Activated CD4-positive, alpha-beta T cell treated with anti-CD3 and anti-CD28 coated beads for 24 hours (primary cell): ENCODE results near the gene KIF16B.

ENCODE experiments used
- DNase-seq, 2 donors: peaks; one replicate each; pipeline ENCODE4 v3.0.0-alpha.2; 2020; ENCODE audit warnings: low read depth in 2 of 2

KIF16B gene

DNA sequence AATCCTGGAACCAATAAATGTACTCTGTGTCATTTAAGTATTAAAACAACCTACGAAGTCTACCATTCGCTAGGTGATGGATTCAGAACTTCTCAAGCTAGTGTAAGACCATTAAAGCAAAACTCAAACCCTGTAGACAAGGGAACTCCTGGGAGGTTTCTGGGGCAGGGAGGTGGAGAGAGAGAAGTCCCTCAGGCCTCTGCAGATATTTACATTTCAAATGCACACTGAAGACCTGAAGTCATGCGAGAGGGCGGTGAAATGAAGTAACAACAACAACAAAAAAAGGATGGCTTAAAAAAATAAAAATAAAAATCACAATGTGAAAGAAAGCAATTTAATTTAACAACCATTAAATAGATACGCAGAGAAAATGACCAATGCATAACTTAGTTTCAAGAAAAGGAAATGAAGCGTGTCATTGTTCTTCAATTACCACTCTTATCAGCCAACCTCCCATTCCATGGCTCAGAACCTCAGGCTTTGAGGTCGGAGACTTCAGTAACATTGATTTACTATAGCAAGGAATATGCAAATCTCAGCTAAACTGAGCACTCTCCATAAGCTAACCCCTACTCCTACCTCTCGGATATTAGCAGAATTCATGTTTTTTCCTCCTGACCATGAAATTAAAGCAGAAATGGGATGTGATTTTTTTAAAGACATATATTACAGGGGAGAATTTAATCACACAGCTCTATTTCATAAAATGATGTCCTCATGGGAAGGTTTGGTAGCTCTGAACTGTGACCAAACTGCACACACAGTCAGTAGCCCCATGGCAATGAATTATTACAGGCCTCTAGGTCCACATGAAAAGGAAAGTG is 140.6 kb downstream of the KIF16B start:
- no peak for DNase-seq

DNA sequence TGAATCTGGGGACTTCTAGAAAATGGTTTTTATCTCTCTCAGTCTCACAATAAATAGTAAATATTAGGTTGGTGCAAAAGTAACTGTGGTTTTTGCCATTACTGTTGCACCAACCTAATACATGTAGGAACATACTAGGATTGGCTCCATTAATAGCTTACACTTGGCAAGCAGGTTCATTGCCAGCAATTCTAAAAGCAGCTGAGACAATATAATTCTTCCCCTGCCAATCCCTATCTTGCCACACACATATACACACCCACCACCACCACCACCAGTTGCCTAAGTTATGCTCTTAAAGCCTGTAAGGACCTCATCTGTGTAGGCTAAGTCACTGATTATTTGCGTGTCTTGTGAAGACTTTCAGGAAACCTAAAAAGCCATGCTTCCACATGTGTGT is 145.1 kb downstream of the KIF16B start:
- no peak for DNase-seq

DNA sequence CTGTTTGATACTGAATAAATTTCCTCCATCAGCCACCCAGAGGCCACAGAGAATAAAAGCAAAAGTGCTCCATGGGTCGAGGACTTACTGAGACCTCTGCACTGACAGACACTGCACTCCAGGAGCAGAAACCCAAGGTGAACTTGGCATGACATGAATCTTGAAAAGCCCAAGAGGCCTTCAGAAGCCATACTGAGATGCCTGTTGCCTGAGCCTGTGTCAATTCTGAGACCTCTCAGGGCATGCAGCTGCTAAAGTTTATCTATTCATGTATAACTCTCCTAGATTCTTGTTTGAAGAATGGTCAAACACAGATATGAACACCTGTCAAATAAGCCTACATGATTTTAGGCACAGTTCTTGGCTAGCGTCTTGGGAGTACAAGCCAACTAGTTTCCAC is 145.7 kb downstream of the KIF16B start:
- no peak for DNase-seq

DNA sequence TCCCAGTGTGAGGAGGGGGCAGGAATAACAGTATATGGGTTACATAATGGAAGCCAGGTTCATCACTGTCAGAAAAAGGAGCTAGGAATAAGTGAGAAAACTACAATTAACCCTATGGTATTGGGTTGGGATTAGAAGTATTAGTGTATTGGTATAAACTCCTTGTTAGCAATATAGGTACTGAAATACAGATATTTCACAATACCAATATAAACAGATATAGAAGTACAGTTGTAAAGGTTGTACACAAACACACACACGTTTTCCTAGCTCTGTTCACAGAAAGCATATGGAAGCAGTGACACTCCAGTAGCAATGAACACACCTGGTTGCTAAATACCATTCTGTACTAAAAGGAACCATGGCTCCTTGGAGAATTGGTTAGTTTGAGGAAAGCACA is 148.5 kb downstream of the KIF16B start:
- DNase-seq = no peak

DNA sequence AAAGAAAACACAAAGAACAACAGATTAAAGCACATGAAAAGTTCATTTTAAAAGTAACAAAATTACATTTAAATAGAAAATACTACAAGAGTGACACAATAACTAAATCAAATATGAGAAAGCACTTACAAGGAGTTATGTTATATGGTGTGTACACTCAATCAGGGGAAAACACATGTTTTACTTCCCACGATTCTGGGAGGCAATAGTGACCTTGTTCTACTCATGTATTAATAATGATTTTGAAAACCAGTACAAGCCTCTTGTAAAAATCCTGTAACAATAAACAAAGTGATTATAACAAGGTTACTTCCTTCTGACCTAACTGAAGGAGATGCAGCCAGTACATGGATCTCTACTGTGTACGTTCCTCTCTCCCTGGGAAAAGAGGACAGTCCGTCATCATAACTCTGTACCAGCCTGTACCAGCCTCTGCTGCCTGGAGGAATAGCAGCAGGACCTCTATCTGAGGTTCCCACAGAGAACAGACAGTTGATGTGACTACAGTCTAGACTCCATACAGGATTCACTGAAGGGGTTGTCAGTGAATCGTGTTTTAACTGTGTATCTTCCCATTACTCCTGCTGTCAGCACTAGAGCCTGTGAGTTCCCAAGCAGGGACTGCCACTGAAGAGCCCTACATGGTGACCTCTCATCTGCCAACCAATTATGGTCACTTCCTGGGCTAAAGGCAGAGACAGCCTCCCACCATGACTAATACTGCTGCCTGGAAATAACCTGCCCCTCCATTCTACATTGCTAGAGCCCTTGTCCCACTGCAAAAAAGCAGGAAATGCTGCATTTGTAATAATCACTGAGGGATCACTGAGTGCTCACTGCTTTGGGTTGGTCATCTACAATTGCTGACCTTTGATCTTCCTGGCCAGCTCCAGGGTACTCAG is 149.7 kb downstream of the KIF16B start:
- DNase-seq = no peak

DNA sequence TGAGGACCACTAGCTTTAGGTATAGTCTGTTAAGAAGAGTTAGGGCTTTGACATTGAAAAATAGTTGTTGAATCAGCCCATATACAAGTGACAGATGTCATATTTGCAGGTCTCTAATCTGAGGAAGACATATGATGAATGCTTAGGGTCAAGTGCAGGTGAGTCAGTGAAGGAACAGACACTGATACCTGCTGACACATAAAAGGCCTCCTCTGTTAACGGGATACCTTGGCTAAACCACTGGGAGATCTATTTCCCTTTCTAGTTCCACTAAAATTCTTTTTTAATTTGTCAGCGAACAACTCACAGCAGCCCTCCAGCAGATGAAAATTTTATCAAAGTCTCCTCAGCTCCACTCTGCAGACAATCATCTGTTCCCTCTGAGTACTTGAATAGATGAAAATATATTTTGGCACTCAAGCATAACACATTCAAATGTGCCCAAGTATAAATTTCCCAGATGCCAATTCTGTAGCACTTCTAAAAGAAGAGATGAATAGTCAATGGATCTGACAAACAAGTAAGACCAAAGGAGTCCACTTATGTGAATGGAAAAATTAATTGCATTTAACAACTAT is 154.0 kb downstream of the KIF16B start:
- no peak for DNase-seq

DNA sequence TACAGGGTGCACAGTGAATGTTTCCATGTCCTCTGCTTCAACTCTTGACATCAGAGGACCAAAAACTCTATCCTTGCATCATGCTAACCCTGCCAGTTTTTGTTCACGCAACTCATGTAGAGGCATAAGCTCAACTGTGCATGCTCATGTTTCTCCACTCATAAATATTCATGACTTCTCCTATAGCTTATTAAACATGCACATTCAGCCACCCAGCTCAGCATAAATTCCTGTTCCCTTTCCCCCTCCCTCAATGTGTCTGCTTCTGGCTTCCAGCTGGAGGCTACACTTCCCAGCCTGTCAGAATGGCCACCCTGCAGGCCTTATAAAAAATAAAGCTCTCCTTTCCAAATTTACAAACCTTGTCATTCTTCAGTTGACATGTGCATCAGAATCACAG is 154.6 kb downstream of the KIF16B start:
- DNase-seq = no peak

DNA sequence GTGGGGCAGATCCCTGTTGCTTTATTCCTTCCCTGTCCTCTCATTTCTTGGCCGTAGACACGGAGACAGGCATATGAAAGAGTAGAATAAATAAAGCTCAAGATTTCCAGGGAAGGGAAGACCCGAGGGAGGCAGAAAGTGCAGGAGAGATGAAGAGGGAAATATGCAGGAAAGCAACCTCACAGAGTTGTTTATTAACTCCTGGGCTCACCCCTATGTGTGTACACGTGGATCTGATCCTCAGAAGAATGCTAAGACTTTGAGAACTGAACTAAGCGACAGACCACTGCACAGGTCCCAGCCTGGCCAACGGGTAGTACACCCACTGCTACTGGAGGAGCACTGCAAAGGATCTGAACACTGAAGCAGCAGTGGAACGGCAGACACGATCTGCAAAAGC is 156.2 kb downstream of the KIF16B start:
- no peak for DNase-seq

DNA sequence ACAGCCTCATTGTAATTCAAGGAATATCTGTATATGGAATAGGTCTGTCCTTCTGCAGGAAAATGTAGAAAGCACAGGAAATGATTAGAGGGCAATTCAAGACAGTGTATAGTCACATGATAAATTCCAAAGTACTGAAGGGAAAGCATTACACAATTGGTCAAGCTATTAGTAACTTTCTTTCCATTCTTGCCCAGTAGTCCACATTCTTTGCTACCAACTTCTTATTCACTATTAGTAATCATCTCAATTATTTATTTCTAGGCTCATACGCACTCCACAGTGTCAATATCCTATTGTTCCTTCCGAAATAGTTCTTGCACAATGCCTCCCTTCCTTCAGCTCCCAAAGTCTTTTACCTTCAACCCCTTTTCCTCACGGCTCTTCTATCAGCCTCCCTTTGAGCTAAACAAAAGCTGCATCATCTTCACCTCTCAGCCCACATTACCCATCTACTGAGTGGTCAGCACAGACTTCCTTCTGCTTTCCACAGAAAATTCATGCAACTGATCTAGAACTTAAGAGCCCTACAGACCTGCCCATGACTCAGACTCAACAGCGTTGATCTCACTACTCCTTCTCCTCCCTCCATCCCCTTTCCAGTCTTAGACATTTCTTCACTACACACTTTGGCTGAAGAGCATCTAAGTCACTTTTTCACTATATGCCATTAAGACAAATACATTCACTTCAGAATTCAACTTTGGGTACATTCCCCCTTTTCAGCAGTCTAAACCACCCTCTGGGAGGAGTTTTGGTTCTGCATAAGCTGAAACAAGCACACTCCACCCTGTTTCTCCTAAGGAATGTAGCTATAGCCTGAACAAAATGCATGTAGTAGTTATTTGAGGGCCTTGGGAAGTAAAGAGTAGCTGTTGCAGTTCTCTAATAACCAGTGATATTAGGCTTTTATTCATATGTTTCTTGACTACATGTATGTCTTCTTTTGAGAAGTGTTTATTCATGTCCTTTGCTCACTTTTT is 157.9 kb downstream of the KIF16B start:
- no peak for DNase-seq

DNA sequence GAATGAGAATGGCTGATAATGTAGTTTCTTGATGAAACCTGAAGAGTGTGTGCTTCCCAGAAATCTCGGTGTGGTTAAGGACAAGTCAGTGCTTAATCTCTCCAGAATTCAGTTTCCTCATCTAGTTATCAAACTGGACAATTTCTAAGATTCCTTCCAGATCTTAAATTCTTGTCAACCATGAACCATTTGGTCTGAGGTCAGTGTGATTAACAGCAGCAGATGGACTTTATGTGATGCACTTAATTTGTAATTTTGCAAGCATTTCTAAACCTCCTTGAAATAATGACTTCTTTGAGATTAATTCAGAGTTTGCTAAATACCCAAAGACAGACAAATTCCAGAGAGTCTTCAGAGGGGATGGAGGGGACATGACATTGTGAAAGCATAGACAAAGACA is 160.3 kb downstream of the KIF16B start:
- no peak for DNase-seq

DNA sequence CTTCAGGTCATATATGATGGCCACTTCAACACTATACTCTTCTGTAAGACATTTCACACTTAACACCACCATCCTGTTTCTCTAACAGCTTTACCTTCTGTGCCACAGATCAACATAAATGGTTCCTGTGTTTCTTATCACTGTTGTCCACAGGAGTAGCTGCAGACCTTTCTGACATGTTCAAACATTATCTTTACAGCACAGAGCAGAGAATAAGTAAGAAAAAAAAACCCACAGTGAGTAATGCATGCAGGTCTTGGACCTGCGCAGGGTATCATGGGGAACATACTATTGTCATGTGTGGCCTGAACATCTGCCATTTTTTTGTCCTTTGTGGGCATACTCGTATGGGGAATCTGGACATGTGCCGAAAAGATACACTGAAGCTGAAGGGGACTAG is 161.9 kb downstream of the KIF16B start:
- DNase-seq = no peak

DNA sequence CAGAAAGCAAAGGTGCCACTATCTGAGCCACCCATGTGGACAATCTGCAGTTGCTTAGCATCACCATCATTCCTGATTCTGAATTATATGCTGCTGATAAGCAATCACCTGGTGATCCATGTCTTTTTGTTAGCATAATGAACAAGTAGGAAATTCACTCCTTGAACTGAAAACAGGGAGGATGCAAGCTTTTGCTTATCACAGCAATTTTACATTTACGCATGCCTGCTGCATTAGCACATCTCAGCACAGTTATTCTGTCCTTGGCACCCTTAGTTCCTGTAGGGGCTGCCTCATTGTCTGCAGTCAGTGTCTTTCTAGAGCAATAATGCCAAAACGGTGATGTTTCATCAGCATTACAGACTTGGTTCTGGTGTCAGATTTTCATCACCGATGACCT is 162.6 kb downstream of the KIF16B start:
- no peak for DNase-seq

DNA sequence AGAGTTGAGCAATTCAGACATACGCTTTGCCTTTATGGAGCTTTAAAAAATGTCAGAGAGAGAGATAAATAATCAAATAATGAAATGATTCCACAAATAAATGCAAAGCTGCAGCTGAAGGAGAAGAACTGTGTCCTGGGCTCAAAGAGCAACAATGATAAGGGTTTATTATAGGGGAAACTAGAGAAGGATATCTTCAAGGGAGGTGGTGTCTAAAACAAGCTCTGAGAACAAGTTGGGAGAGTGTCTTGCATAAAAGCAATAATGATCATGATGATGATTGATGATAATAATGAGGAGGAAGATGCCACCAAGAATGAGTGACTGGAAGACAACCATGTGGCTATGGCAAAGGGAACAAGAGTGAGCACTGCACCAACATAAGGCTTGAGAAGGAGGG is 164.3 kb downstream of the KIF16B start:
- DNase-seq = no peak

DNA sequence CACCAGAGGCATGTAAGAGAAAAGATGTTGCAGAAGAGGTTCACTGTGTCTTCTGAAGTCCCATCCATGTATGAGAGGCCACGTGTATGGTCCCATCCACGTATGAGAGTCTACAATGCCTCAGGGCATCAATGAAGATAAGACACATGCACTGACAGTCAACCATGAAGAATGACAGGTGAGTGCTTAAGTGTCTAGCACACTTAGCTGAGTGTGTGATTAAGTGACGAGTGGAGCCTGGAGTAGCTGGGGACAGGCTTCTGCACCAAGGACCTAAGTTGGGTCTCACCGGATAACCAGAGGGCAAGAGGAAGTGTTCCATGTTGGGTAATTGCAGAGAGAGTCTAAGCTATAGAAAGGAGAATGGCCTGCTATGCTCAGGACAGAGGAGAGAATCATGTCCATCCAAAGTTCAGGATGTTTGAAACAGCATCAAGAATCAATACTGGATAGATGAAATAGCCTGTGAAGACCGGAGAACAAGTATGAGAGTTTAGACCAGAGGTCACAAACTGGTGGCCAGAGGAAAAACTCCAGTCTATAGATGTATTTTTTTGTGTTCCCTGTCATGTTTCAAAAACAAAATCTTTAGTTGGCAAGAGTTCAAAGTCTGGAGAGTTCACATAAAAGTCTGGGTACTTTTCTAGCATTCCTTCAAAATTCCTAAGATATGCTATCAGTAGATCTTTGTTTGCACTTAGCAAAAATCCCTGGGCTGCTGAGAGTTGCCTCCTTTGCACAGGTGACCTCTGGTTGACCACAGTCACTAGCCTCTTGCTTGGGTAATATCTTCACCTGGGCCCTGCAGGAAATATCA is 165.8 kb downstream of the KIF16B start:
- no peak for DNase-seq

DNA sequence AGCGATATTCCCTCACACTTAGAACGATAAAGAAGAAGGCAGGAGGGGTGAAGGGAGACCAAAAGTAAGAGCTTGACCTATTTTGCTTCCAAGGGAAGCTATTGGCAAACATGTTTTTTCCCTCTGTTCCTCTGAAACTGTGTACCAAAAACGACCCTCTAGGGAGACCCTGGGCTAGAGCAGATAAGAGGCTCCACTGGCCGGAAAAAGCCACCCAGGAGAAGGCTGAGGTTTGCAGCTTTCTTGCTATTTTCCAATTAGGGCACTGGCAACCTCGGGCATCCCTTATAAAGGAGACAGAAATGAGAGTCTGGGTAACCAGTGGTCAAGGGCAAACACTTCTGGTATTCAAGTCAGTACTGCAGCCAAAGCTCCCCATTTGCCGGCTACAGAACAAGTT is 168.0 kb downstream of the KIF16B start:
- DNase-seq = no peak

DNA sequence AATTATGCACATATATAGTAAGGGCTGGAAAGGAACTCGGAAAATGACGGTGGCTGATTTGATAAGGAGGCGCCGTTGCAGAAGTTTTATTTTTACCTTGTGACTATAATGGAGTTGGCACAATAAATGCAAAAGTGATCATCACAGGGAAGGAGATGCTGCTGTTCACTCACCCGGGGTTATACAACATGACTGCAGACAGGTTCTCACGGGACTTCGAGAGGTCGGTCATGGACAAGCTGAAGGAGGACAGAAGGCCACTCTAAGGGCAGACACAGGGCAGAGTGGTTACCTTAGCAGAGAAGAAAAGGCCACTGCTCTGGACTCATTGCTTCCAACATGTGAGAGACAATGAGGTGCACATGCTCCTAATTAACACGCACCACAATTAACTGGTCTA is 168.6 kb downstream of the KIF16B start:
- no peak for DNase-seq

DNA sequence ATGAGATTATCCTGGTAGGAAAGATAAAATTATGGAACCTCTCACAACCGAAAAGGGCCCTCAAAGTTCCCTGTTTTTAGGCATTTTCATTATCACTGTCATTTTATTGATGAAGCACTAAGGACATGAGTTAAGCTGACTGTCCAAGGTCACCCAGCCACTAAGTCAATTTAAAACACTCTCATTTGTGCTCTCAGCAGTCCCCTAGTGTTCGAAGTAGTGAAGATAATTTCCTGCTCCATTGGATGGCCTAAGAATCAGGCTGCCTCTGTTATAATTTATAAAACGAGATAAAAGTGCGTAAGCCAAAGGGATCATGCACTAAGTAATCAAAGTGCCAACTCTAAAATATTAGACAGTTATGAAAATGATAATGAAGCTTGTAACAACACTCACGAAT is 169.1 kb downstream of the KIF16B start:
- DNase-seq = no peak

DNA sequence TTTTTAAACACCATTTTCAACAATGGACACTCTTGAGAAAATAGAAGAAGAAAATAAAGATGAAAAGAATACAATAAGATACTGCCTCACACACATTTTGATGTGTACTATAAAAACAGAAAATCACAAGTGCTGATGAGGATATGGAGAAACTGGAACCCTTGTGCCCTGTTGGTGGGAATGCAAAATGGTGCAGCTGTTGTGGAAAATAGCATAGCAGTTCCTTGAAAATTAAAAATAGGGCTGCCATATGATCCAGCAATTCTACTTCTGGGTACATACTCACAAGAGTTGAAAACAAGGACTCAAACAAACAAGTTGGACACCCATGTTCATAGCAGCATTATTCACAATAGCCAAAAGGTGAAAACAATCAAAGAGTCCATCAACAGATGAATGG is 173.0 kb downstream of the KIF16B start:
- DNase-seq = no peak

DNA sequence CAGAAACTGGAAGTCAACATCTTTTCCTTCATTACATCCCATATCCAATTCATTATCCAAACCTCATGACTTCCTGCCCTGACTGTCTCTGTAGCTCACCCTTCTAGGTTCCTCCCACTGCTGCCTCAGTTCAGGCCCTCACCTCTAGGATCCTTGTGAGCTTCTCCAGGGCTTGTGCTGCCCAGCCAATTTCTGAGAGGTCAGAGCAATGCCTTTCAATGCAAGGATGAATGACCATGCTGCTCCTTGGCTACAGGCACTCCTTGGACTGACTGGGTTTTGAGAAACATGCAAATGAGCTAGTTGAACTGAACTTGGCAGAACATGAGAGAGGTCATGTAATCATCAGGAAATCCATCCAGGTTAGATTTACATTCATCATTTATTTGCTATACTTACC is 173.4 kb downstream of the KIF16B start:
- DNase-seq = no peak

DNA sequence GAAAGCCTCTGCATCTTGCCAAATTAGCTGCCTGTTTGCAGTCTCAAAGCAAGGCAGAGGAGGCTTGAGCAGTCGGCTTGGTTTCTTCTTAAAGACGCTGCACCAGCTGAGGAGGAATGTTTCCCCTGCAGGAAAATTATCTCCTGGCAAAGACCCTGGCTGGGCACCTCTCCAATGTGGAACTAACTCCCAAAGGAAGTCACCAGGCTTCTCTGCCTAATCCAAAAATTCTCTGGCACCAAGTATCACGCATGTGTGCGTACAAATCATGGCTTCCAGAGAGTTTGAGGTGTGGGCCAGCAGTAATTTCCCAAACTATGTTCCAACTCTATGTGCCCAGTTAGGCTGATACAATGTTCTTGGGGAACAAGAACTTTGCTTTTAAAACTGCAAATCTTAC is 176.2 kb downstream of the KIF16B start:
- no peak for DNase-seq

DNA sequence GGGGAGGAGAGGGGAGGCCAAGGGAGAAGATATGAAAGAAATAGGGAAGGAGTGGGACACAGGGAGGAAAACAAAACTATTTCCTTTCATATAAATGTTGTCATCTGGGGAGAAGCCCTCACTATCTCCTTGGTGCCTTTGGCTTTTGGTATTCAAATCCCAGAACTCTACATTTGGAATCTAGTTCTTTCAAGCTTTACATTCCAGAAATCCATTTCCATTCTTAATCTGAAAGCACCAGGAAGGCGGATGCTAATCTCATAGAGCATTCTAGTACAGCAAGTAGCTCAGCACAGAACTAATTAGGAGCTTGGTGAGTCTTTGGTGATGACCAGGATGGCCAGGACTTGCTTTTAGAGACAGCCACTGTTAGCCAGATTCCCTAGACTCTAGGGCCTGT is 177.9 kb downstream of the KIF16B start:
- no peak for DNase-seq
